KMS-11 (cell line): Measurements from ENCODE around the gene COL1A2.

Experiments used
- H2AFZ ChIP-seq: fragments of 200-600 bp; sonication (generic); 2 replicates; pipeline ENCODE4 v1.6.1; 2016; ENCODE audit warnings: antibody characterized with exemption, mixed run types, low read depth
- H3K27ac ChIP-seq: fragments of 200-600 bp; sonication (generic); 2 replicates; pipeline ENCODE4 v1.6.1; 2016; ENCODE audit warnings: mild to moderate bottlenecking, mixed run types
- H3K27me3 ChIP-seq: fragments of 200-600 bp; sonication (generic); 2 replicates; pipeline ENCODE4 v1.6.1; 2017; ENCODE audit warnings: mild to moderate bottlenecking, low read depth, mixed run types, moderate library complexity; ENCODE audit not compliant: insufficient read depth
- H3K36me3 ChIP-seq: fragments of 200-600 bp; sonication (generic); 2 replicates; pipeline ENCODE4 v1.6.1; 2017; ENCODE audit warnings: mild to moderate bottlenecking, mixed run types; ENCODE audit not compliant: insufficient read depth
- H3K4me1 ChIP-seq: fragments of 200-600 bp; sonication (generic); 2 replicates; pipeline ENCODE4 v1.6.1; 2016; ENCODE audit warnings: mild to moderate bottlenecking, low read depth, mixed run types; ENCODE audit not compliant: poor library complexity, severe bottlenecking
- H3K4me2 ChIP-seq: fragments of 200-600 bp; sonication (generic); 2 replicates; pipeline ENCODE4 v1.7.0; 2016; ENCODE audit warnings: mild to moderate bottlenecking, mixed run types
- H3K4me3 ChIP-seq: fragments of 200-600 bp; sonication (generic); IDR thresholded peaks from 2 replicates; pipeline ENCODE4 v1.6.1; 2017; ENCODE audit warnings: low read depth, low read length, mixed read lengths; ENCODE audit not compliant: insufficient read depth
- H3K79me2 ChIP-seq: fragments of 200-600 bp; sonication (generic); 2 replicates; pipeline ENCODE4 v1.6.1; 2016; ENCODE audit warnings: low read depth, mixed run types; ENCODE audit not compliant: insufficient read depth
- H3K9ac ChIP-seq: fragments of 200-600 bp; sonication (generic); 2 replicates; pipeline ENCODE4 v1.6.1; 2016; ENCODE audit warnings: mild to moderate bottlenecking, mixed run types
- H4K20me1 ChIP-seq: fragments of 200-600 bp; sonication (generic); 2 replicates; pipeline ENCODE4 v1.6.1; 2016; ENCODE audit warnings: mild to moderate bottlenecking, mixed run types; ENCODE audit not compliant: insufficient read depth
- TF ChIP-seq, protein P1 (sequence below): fragments of 200-600 bp; sonication (generic); conservative IDR thresholded peaks from 2 replicates; pipeline ENCODE4 v1.6.1; 2017; ENCODE audit warnings: low read depth, mild to moderate bottlenecking, antibody characterized with exemption, low read length, moderate library complexity, mixed read lengths

Gene COL1A2

DNA sequence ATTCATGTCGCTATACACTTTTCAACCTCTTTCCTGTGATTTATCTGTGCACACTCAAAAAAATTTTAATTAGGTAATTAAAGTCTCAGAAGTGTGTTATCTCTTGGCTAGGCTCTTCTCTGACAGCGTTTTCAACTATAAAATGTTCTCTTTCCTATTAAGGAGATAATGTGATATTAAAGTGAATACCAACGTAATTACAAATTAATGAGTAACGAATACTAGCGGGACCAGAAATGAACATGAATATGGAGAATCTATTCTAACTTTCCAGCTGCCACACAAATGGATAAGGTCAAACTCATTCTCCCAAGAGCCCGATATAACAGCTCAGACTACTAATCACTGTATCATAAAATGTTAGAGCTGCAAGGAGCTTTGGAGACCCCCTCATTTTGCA lies 12.0 kb downstream of the COL1A2 start:
- H3K4me2 ChIP-seq = no peak overlapping the region
- no peaks in the 10 kb centered on the region for H4K20me1 ChIP-seq
- H3K36me3 ChIP-seq = no peaks in the 10 kb centered on the region
- TF ChIP-seq, protein P1, sequence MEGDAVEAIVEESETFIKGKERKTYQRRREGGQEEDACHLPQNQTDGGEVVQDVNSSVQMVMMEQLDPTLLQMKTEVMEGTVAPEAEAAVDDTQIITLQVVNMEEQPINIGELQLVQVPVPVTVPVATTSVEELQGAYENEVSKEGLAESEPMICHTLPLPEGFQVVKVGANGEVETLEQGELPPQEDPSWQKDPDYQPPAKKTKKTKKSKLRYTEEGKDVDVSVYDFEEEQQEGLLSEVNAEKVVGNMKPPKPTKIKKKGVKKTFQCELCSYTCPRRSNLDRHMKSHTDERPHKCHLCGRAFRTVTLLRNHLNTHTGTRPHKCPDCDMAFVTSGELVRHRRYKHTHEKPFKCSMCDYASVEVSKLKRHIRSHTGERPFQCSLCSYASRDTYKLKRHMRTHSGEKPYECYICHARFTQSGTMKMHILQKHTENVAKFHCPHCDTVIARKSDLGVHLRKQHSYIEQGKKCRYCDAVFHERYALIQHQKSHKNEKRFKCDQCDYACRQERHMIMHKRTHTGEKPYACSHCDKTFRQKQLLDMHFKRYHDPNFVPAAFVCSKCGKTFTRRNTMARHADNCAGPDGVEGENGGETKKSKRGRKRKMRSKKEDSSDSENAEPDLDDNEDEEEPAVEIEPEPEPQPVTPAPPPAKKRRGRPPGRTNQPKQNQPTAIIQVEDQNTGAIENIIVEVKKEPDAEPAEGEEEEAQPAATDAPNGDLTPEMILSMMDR = no peak
- no peak overlapping the region for H3K4me3 ChIP-seq
- H3K9ac ChIP-seq = no peak overlapping the region
- no peak overlapping the region for H3K27ac ChIP-seq
- no peaks in the 10 kb centered on the region for H3K4me1 ChIP-seq
- H3K27me3 ChIP-seq = no peaks in the 10 kb centered on the region
- no peak overlapping the region for H2AFZ ChIP-seq
- no peaks in the 10 kb centered on the region for H3K79me2 ChIP-seq

DNA sequence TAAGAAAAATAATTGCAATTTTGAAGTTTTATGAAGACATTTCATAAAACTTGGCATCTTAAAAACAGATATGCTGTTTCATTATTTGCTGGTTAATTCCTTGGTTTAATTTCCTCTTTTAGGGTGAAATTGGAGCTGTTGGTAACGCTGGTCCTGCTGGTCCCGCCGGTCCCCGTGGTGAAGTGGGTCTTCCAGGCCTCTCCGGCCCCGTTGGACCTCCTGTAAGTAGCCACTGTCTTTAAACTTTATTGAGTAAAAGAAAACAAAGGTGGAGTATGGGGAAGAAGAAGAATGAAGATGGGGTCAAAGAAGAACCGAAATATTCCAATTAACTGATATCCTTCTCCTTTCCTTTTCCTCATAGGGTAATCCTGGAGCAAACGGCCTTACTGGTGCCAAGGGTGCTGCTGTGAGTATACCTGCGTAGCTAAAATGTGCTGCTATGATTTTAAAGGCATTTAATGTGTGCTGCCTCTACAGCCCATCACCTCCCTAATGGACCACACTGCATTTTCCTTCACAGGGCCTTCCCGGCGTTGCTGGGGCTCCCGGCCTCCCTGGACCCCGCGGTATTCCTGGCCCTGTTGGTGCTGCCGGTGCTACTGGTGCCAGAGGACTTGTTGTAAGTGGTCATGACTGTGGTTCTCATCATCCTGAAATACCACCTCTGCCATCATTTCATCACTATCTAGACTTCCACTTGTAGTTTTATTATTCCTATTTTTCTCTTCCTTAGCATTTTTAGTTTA lies 14.7 kb downstream of the COL1A2 start:
- no peaks in the 10 kb centered on the region for H3K36me3 ChIP-seq
- no peak overlapping the region for H3K4me3 ChIP-seq
- no peaks in the 10 kb centered on the region for H3K4me1 ChIP-seq
- no peak overlapping the region for H3K9ac ChIP-seq
- no peaks in the 10 kb centered on the region for H3K27me3 ChIP-seq
- no peaks in the 10 kb centered on the region for H4K20me1 ChIP-seq
- TF ChIP-seq, protein P1 = no peak
- H2AFZ ChIP-seq = no peak overlapping the region
- no peak overlapping the region for H3K27ac ChIP-seq
- H3K4me2 ChIP-seq = no peak overlapping the region
- no peaks in the 10 kb centered on the region for H3K79me2 ChIP-seq

DNA sequence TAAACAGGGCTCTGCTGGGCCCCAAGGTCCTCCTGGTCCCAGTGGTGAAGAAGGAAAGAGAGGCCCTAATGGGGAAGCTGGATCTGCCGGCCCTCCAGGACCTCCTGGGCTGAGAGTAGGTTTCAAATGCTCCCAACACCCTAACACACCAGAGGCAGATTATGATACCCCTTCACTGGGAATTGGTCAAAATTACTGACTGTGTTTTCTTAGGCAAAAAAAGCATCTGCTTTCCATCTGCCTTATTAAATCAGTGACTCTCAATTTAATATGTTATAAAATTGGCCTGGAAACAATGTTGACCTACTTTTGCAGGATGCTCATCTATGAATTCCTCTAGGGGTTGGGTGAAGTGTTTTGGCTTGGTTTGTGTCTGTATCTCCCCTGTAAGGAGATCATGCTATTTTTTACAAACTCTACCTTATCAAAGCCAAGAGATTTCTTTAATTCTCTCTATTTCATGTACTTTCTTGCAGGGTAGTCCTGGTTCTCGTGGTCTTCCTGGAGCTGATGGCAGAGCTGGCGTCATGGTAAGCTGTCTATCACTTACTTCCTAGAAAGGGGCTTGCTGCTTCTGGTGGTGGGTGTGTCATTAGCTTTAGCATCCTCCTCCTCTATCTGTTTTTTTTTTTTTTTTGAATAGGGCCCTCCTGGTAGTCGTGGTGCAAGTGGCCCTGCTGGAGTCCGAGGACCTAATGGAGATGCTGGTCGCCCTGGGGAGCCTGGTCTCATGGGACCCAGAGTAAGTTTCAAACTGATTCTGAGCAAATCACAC lies 15.9 kb downstream of the COL1A2 start:
- Histone ChIP-seq H3K4me3 (no peak overlapping the region), H2AFZ (no peak overlapping the region), H3K9ac (no peak overlapping the region), H3K27me3 (no peaks in the 10 kb centered on the region), H4K20me1 (no peaks in the 10 kb centered on the region), H3K4me1 (no peaks in the 10 kb centered on the region), H3K4me2 (no peak overlapping the region), H3K36me3 (no peaks in the 10 kb centered on the region), H3K27ac (no peak overlapping the region), H3K79me2 (no peaks in the 10 kb centered on the region)
- TF ChIP-seq, protein P1 = no peak

DNA sequence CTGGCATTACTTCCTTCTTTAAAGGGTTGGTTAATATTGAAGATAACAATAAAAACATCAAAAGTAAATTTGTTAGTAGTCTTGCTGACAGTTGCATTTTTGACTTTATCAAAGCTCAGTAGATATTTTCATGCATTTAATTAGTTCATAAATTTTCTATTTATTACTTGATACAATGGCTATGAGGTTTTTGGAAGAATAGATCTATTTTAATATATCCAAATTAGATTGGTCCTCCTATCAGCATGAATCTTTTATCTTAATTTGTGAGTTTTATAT lies 16.4 kb downstream of the COL1A2 start:
- Histone ChIP-seq H3K4me1 (no peaks in the 10 kb centered on the region), H3K27ac (no peak overlapping the region), H3K27me3 (no peaks in the 10 kb centered on the region), H3K4me2 (no peak overlapping the region), H4K20me1 (no peaks in the 10 kb centered on the region), H3K4me3 (no peak overlapping the region), H3K36me3 (no peaks in the 10 kb centered on the region), H3K9ac (no peak overlapping the region), H2AFZ (no peak overlapping the region), H3K79me2 (no peaks in the 10 kb centered on the region)
- TF ChIP-seq, protein P1 = no peak
